SIG-M5 treated with dmso at 0.1 percent for 504 hours (cell line): ENCODE data around the gene NFATC2IP.
"Not testable (repeated sequence)": the region's sequence is repeated elsewhere in the genome, so short reads cannot be mapped to it uniquely, and the experiment has no call there.

Experiments
- DNase-seq: peaks from one replicate; lab custom pipeline; 2025; ENCODE audit not compliant: unreplicated experiment; lab: John Stamatoyannopoulos, UW

NFATC2IP gene

GRCh38 chr16:28925386-28926228 lies 25.1 kb upstream of the NFATC2IP start:
- peak; percentile 71 for DNase-seq

- not testable (repeated sequence) for DNase-seq
These were observed 24.5 kb upstream of the NFATC2IP start for GRCh38 chr16:28926284-28926683.

- no peak for DNase-seq
These were observed 22.9 kb upstream of the NFATC2IP start for GRCh38 chr16:28927815-28928214.

- no peak for DNase-seq
These were observed 20.5 kb upstream of the NFATC2IP start for GRCh38 chr16:28930203-28930602.

- no peak for DNase-seq
These were observed 20.1 kb upstream of the NFATC2IP start for GRCh38 chr16:28930652-28931051.

- DNase-seq = no peak
These were observed 18.9 kb upstream of the NFATC2IP start, which contains the start of gene CD19 for GRCh38 chr16:28931801-28932225. TSS of gene CD19 (plus strand) at chr16:28931971. CDS start at chr16:28932001, 30 bp downstream.

- no peak for DNase-seq
These were observed 18.2 kb upstream of the NFATC2IP start for GRCh38 chr16:28932339-28933141.

- no peak for DNase-seq
These were observed 17.6 kb upstream of the NFATC2IP start for GRCh38 chr16:28933171-28933570.

GRCh38 chr16:28935346-28935745 lies 15.4 kb upstream of the NFATC2IP start:
- DNase-seq = no peak

- peak; percentile 91 for DNase-seq
These were observed 14.6 kb upstream of the NFATC2IP start for GRCh38 chr16:28935924-28936783.

GRCh38 chr16:28936784-28937155 lies 14.0 kb upstream of the NFATC2IP start:
- no peak for DNase-seq

- no peak for DNase-seq
These were observed 13.4 kb upstream of the NFATC2IP start for GRCh38 chr16:28937222-28937876.

GRCh38 chr16:28938721-28939120 lies 12.0 kb upstream of the NFATC2IP start:
- DNase-seq = no peak

GRCh38 chr16:28939825-28940224 lies 10.9 kb upstream of the NFATC2IP start:
- not testable (repeated sequence) for DNase-seq

- no peak for DNase-seq
These were observed 7.5 kb upstream of the NFATC2IP start for GRCh38 chr16:28943281-28943680.

- no peak for DNase-seq
These were observed 4.1 kb upstream of the NFATC2IP start for GRCh38 chr16:28946681-28947080.

GRCh38 chr16:28951410-28951943 lies 740 bp downstream of the NFATC2IP start:
- DNase-seq = no peak

GRCh38 chr16:28958216-28958615 lies 7.5 kb downstream of the NFATC2IP start:
- DNase-seq = no peak

GRCh38 chr16:28958836-28959235 lies 8.1 kb downstream of the NFATC2IP start:
- no peak for DNase-seq

- DNase-seq = no peak
These were observed 13.3 kb downstream of the NFATC2IP start for GRCh38 chr16:28964072-28964471.
